Measurements from ENCODE around the gene SKI. TPM values are rescaled to one million over a fixed set of nuclear protein-coding genes. Genes with fewer than 3 reads are reported as not detected.

Gene SKI
- total RNA-seq, 1 donor from 2014 or later: 66.2 TPM

GRCh38 chr1:2315674-2316450 lies 87.7 kb downstream of the SKI start:
- H3K27ac ChIP-seq (ENCODE audit: low read depth, low read length): peak overlapping the region; percentile 10
- H3K4me3 ChIP-seq (ENCODE audit: insufficient read depth, low read depth, low read length): no peak overlapping the region
- H3K27ac Mint-ChIP-seq (ENCODE audit: unreplicated experiment): peak overlapping the region; percentile 84
- no peak overlapping the region for H2AFZ ChIP-seq (ENCODE audit: low read depth, low read length)
- H4K20me1 ChIP-seq (ENCODE audit: insufficient read depth, low read length): peaks cover 2% of the 10 kb centered on the region
- DNase-seq (ENCODE audit: low read depth) (no peak), FAIRE-seq (no peak)
- H3K9ac ChIP-seq (ENCODE audit: low read length): peak overlapping the region; percentile 54
- no peak overlapping the region for H3K4me3 Mint-ChIP-seq (ENCODE audit: unreplicated experiment)
- peak overlapping the region; percentile 64 for H3K4me2 ChIP-seq (ENCODE audit: low read length)
- H3K9me3 ChIP-seq (ENCODE audit: insufficient read depth, low read depth, low read length): no peaks in the 10 kb centered on the region
- no peaks in the 10 kb centered on the region for H3K9me3 Mint-ChIP-seq (ENCODE audit: unreplicated experiment)
- no peak for TF ChIP-seq EZH2 (IDR thresholded peaks at IDR 0.05; ENCODE audit: insufficient read depth, low read length)
- TF ChIP-seq, protein P1, sequence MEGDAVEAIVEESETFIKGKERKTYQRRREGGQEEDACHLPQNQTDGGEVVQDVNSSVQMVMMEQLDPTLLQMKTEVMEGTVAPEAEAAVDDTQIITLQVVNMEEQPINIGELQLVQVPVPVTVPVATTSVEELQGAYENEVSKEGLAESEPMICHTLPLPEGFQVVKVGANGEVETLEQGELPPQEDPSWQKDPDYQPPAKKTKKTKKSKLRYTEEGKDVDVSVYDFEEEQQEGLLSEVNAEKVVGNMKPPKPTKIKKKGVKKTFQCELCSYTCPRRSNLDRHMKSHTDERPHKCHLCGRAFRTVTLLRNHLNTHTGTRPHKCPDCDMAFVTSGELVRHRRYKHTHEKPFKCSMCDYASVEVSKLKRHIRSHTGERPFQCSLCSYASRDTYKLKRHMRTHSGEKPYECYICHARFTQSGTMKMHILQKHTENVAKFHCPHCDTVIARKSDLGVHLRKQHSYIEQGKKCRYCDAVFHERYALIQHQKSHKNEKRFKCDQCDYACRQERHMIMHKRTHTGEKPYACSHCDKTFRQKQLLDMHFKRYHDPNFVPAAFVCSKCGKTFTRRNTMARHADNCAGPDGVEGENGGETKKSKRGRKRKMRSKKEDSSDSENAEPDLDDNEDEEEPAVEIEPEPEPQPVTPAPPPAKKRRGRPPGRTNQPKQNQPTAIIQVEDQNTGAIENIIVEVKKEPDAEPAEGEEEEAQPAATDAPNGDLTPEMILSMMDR (IDR thresholded peaks at IDR 0.05; ENCODE audit: insufficient read depth, low read depth, low read length): no peak
- H3K27me3 ChIP-seq (ENCODE audit: insufficient read depth, low read length): no peaks in the 10 kb centered on the region
- peaks cover 4% of the 10 kb centered on the region for H3K4me1 Mint-ChIP-seq (ENCODE audit: low read depth, unreplicated experiment)
- peaks cover 2% of the 10 kb centered on the region for H3K79me2 ChIP-seq (ENCODE audit: insufficient read depth, low read length)
- no peaks in the 10 kb centered on the region for H3K36me3 Mint-ChIP-seq (ENCODE audit: low read depth, unreplicated experiment)
- H3K36me3 ChIP-seq (ENCODE audit: insufficient read depth, low read length): no peaks in the 10 kb centered on the region
- H3K27me3 Mint-ChIP-seq (ENCODE audit: low read depth, unreplicated experiment): no peaks in the 10 kb centered on the region
- peaks cover 14% of the 10 kb centered on the region for H3K4me1 ChIP-seq (ENCODE audit: insufficient read depth, low read length)

DNA sequence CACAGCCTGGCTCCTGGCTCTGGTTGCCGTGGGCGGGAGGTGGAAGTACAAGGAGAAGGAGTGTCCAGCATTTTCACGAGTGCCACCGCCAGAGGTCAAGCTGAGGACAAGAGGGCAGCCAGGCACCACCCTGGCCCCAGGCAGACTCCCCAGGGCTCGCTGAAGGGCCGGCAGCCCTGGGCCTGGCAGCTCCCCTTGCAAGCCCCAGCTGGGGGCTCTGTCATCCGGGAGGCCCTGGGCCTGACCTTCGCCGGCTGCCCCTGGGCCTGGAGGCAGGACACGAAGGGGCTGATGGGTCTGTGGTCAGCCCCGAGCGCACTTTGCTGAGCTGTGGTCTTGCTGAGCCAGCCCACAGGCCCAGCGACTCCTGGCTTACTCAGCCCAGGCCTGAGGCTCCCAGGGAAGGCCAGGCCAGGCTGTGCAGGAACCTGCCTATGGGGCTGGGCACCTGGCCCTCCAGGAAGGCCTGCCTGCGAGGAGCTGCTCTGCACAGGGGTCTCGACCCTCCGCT lies 88.4 kb downstream of the SKI start:
- Histone ChIP-seq H2AFZ (ENCODE audit: low read depth, low read length) (no peak overlapping the region), H3K9ac (ENCODE audit: low read length) (peak overlapping the region; percentile 23), H3K27me3 (ENCODE audit: insufficient read depth, low read length) (no peaks in the 10 kb centered on the region), H4K20me1 (ENCODE audit: insufficient read depth, low read length) (no peaks in the 10 kb centered on the region), H3K9me3 (ENCODE audit: insufficient read depth, low read depth, low read length) (no peaks in the 10 kb centered on the region), H3K4me2 (ENCODE audit: low read length) (no peak overlapping the region), H3K79me2 (ENCODE audit: insufficient read depth, low read length) (no peaks in the 10 kb centered on the region), H3K27ac (ENCODE audit: low read depth, low read length) (no peak overlapping the region), H3K36me3 (ENCODE audit: insufficient read depth, low read length) (no peaks in the 10 kb centered on the region), H3K4me3 (ENCODE audit: insufficient read depth, low read depth, low read length) (no peak overlapping the region), H3K4me1 (ENCODE audit: insufficient read depth, low read length) (peaks cover 17% of the 10 kb centered on the region)
- DNase-seq (ENCODE audit: low read depth) (peak; percentile 43), FAIRE-seq (no peak)
- TF ChIP-seq, protein P1 (IDR thresholded peaks at IDR 0.05; ENCODE audit: insufficient read depth, low read depth, low read length): no peak
- TF ChIP-seq EZH2 (IDR thresholded peaks at IDR 0.05; ENCODE audit: insufficient read depth, low read length): no peak
- Mint-ChIP-seq H3K27me3 (ENCODE audit: low read depth, unreplicated experiment) (no peaks in the 10 kb centered on the region), H3K36me3 (ENCODE audit: low read depth, unreplicated experiment) (no peaks in the 10 kb centered on the region), H3K4me3 (ENCODE audit: unreplicated experiment) (no peak overlapping the region), H3K9me3 (ENCODE audit: unreplicated experiment) (no peaks in the 10 kb centered on the region), H3K27ac (ENCODE audit: unreplicated experiment) (peak overlapping the region; percentile 84), H3K4me1 (ENCODE audit: low read depth, unreplicated experiment) (peaks cover 4% of the 10 kb centered on the region)

Data from astrocyte (in vitro differentiated cells and primary cell).